Uterus (tissue), 4 donors: ENCODE measurements around the gene TMCO2. TPM values are rescaled to one million over a fixed set of nuclear protein-coding genes. Genes with fewer than 3 reads are reported as not detected.
A peak's percentile ranks its signal among the peaks of the same experiment; 100 is the strongest.

ENCODE experiments used
- DNase-seq, 2 donors: peaks; one replicate each; pipeline ENCODE4 v3.0.0-alpha.2; 2019 to 2020
- H3K27ac ChIP-seq, 2 donors: fragments of 200-600 bp; sonication (generic); 1 replicate in 1 of 2; 2 replicates in 1 of 2; pipeline ENCODE4 v1.5.1; 2016 to 2018
- H3K27me3 ChIP-seq, 2 donors: fragments of 200-600 bp; sonication (generic); one replicate each; pipeline ENCODE4 v1.5.1; 2018 to 2019; ENCODE audit warnings: control low read depth in 1 of 2
- H3K36me3 ChIP-seq, 2 donors: fragments of 200-600 bp; sonication (generic); one replicate each; pipeline ENCODE4 v1.5.1; 2019; ENCODE audit warnings: control low read depth in 1 of 2
- H3K4me1 ChIP-seq, 2 donors: fragments of 200-600 bp; sonication (generic); one replicate each; pipeline ENCODE4 v1.5.1; 2018 to 2019; ENCODE audit warnings: control low read depth in 1 of 2
- H3K4me3 ChIP-seq, 2 donors: fragments of 200-600 bp; sonication (generic); 1 replicate in 1 of 2; 2 replicates in 1 of 2; pipeline ENCODE4 v1.5.1; 2018 to 2019; ENCODE audit warnings: mild to moderate bottlenecking in 1 of 2
- H3K9me3 ChIP-seq, 2 donors: fragments of 200-600 bp; sonication (generic); one replicate each; pipeline ENCODE4 v1.5.1; 2019; ENCODE audit warnings: control low read depth in 1 of 2
- POLR2A ChIP-seq, 2 donors: fragments of 450-650 bp; IDR thresholded peaks; one replicate each; pipeline ENCODE4 v1.6.1; 2016; ENCODE audit warnings: antibody characterized with exemption in 2 of 2, mild to moderate bottlenecking in 1 of 2, moderate library complexity in 1 of 2
- intact Hi-C: fragments of 100-400 bp; cut with DNase I; formaldehyde crosslinking; loops from one replicate; pipeline ENCODE4 v1.15.1; 2023; ENCODE audit warnings: low total_unique reads
- total RNA-seq, 4 donors: library from RNA; depleted of rRNA in 3 of 4; stranded (reverse); fragments of >200 nt in 3 of 4; gene quantifications; one replicate each; pipeline versions ENCODE4 v1.1.0 to v1.2.4, GENCODE V29; 2014 to 2023
- TF ChIP-seq, protein P1 (sequence below), 4 experiments: fragments of 200-600 bp in 2 of 4; fragments of 450-650 bp in 2 of 4; sonication (generic) in 2 of 4; IDR thresholded peaks; one replicate each; pipeline ENCODE4 v1.5.1; 2016 to 2019; ENCODE audit warnings: antibody characterized with exemption in 4 of 4, mild to moderate bottlenecking in 2 of 4, moderate library complexity in 1 of 4
- donor health status: DM: yes; HTN: yes; CAD: no.

TMCO2 gene
- total RNA-seq, 4 donors from 2014 or later = not detected

DNA sequence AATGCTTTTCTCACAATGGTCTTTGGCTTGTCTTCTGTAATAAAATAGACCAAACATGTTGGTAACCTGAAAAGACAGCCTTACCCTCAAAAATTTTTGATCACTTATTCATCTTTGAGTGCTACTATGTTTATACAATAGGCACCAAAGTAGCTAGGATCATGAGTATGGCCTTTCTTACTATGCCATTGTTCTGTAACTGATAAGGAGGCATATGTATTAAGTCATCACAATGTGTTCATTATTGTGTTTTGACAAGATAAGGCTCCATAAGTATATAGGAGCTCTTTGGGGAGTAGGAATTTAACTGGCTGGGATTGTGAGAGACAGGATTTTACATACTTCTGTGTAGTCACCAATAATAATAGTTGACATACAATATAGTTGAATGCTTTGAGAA is 675 bp downstream of the TMCO2 start:
- intact Hi-C loops = no loop called here
- no peaks in the 10 kb centered on the region for H3K36me3 ChIP-seq
- no peaks in the 10 kb centered on the region for H3K27me3 ChIP-seq
- no peaks in the 10 kb centered on the region for H3K9me3 ChIP-seq
- H3K4me1 ChIP-seq = no peaks in the 10 kb centered on the region
- TF ChIP-seq, protein P1, sequence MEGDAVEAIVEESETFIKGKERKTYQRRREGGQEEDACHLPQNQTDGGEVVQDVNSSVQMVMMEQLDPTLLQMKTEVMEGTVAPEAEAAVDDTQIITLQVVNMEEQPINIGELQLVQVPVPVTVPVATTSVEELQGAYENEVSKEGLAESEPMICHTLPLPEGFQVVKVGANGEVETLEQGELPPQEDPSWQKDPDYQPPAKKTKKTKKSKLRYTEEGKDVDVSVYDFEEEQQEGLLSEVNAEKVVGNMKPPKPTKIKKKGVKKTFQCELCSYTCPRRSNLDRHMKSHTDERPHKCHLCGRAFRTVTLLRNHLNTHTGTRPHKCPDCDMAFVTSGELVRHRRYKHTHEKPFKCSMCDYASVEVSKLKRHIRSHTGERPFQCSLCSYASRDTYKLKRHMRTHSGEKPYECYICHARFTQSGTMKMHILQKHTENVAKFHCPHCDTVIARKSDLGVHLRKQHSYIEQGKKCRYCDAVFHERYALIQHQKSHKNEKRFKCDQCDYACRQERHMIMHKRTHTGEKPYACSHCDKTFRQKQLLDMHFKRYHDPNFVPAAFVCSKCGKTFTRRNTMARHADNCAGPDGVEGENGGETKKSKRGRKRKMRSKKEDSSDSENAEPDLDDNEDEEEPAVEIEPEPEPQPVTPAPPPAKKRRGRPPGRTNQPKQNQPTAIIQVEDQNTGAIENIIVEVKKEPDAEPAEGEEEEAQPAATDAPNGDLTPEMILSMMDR (IDR thresholded peaks at IDR 0.05) = no peak
- no peak for TF ChIP-seq POLR2A (IDR thresholded peaks at IDR 0.05)
- no peak for DNase-seq
- no peak overlapping the region for H3K4me3 ChIP-seq
- no peak overlapping the region for H3K27ac ChIP-seq

DNA sequence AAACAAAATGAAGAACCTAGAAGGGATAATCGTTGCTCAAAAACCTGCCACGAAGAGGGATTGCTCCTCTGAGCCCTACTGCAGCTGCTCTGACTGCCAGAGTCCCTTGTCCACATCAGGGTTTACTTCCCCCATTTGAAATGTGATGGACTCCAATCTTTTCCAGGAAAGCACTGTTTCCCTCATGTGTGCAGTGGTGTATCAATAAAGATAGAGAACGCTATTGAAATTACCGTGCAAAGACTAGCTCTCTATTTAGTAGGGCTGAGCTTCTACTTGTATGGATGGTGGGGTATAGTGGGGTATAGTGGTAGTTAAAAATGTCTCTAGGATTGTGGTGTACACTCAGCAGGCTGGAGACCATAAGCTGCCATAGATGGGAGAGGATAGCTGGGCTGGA is 3.7 kb downstream of the TMCO2 start:
- TF ChIP-seq POLR2A (IDR thresholded peaks at IDR 0.05) = no peak
- TF ChIP-seq, protein P1 (IDR thresholded peaks at IDR 0.05) = no peak
- intact Hi-C loops = no loop called here
- no peaks in the 10 kb centered on the region for H3K27me3 ChIP-seq
- no peak overlapping the region for H3K27ac ChIP-seq
- H3K4me1 ChIP-seq = no peaks in the 10 kb centered on the region
- DNase-seq = no peak
- H3K9me3 ChIP-seq = no peaks in the 10 kb centered on the region
- no peak overlapping the region for H3K4me3 ChIP-seq
- no peaks in the 10 kb centered on the region for H3K36me3 ChIP-seq

DNA sequence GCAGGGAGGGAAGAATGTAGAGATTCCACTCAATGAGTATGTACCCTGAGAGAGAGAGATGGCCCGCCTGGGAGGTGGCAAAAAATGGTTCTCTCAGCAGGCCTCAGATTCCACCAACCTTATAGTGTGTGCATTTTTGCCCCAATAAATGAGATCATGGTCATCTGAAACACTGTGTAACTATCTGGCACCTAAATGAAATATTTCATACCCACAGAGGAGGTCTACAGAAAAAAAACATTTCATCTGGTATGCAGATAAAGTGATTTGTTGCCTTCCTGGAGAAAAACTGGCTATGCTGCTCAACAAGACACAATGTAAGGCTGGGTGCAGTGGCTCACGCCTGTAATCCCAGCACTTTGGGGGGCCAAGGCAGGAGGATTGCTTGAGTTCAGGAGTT is 4.9 kb downstream of the TMCO2 start:
- Histone ChIP-seq H3K9me3 (no peaks in the 10 kb centered on the region), H3K4me3 (no peak overlapping the region), H3K27me3 (no peaks in the 10 kb centered on the region), H3K27ac (no peak overlapping the region), H3K4me1 (no peaks in the 10 kb centered on the region), H3K36me3 (no peaks in the 10 kb centered on the region)
- intact Hi-C loops = no loop called here
- no peak for DNase-seq
- TF ChIP-seq, protein P1 (IDR thresholded peaks at IDR 0.05) = no peak
- no peak for TF ChIP-seq POLR2A (IDR thresholded peaks at IDR 0.05)

DNA sequence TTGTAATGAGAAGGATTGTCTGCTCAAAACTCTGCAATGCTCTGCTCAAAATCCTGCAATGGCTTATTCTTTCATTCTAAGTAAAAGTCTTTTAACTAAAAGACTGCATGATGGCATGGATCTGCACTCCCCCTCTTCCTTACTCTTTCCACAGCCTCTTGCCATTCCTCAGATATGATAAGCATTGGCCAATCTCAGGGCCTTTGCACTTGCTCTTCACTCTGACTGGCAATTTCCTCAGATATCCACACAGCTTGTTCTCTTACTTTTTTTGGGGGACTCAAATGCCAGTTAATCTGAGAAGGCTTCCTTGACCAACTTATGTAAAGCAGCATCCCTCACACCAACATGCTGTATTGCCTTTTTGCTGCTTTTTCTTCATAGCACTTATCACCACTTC is 7.5 kb downstream of the TMCO2 start:
- no peak for DNase-seq
- Histone ChIP-seq H3K36me3 (no peaks in the 10 kb centered on the region), H3K4me3 (no peak overlapping the region), H3K27ac (no peak overlapping the region), H3K9me3 (no peaks in the 10 kb centered on the region), H3K27me3 (no peaks in the 10 kb centered on the region), H3K4me1 (peaks cover 0 to 2% of the 10 kb centered on the region in 2 donors)
- TF ChIP-seq POLR2A (IDR thresholded peaks at IDR 0.05) = no peak
- TF ChIP-seq, protein P1 (IDR thresholded peaks at IDR 0.05) = no peak
- intact Hi-C loops = no loop called here

DNA sequence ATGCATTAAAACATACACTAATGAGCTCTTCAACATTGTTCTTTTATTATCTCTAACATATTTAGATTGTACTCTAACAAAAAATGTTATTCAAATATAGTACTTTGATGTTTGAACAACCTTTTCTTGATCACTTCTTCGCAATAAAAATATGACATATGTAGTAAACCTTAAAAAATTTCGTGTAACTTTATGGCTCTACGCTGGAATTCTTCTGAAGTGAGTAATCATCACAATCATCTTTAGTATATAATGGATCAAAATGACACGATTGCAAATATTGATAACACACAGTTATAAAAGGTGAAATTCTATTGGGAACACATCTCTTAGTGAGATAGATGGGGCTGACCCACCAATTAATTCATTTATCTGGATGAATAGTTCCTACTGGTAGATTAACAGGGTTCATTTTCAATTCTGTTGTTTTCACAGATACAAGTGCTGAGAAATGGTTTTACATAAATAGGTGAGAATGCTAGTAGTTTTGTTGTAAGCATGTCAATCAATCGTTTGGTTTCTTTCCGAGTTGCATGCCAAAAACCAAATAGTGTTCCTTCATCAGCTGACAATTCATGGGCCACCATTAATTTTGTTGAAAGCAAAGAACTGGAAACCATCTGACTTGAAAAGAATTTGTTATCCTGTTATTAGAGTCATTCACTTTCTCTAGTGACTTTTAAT is 8.8 kb downstream of the TMCO2 start:
- Histone ChIP-seq H3K4me3 (peak overlapping the region; percentile 72 to 75), H3K36me3 (no peaks in the 10 kb centered on the region), H3K4me1 (peaks cover 0 to 5% of the 10 kb centered on the region in 2 donors), H3K27ac (peak overlapping the region; percentile 95), H3K9me3 (no peaks in the 10 kb centered on the region), H3K27me3 (no peaks in the 10 kb centered on the region)
- TF ChIP-seq POLR2A (IDR thresholded peaks at IDR 0.05) = no peak
- TF ChIP-seq, protein P1 (IDR thresholded peaks at IDR 0.05) = no peak
- intact Hi-C loops = no loop called here
- DNase-seq = no peak
